ENCODE measurements around the gene RPL39. TPM values are rescaled to one million over a fixed set of nuclear protein-coding genes. Genes with fewer than 3 reads are reported as not detected.

RPL39 gene
- total RNA-seq, 1 experiment from 2014 or later = 1,551 TPM

DNA sequence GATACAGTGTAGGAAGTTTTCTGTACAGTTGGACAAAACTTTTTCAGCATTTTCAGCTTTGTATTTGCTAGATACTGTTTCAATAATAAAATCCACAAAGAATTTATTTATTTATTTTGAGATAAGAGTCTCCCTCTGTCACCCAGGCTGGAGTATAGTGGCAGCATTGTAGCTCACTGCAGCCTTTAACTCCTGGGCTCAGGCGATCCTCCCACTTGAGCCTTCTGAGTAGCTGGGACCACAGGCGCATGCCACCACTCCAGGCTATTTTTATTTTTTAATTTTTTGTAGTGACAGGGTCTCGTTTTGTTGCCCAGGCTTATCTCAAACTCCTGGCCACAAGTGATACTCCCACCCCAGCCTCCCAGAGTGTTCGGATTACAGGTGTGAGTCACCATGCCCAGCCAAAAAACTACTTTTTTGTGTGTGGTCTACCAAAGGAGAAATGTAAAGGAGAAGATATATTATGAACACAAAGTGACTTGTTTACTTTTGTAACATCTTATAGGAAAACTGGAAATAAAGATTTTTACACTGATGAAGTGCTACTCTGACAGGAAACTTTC, 46.1 kb downstream of the RPL39 start (continued):
- TF ChIP-seq IRF2 (CRISPR knock-in tag; IDR thresholded peaks at IDR 0.05; ENCODE audit: borderline replicate concordance, low read depth) (no peak), TP53 (CRISPR knock-in tag; IDR thresholded peaks at IDR 0.05) (no peak), SP1 (CRISPR knock-in tag; conservative IDR thresholded peaks at IDR 0.05) (no peak), ZNF532 (CRISPR knock-in tag; IDR thresholded peaks at IDR 0.05; ENCODE audit: borderline replicate concordance) (no peak), JUN (CRISPR knock-in tag; IDR thresholded peaks at IDR 0.05) (no peak)
- TF ChIP-seq, protein P1, sequence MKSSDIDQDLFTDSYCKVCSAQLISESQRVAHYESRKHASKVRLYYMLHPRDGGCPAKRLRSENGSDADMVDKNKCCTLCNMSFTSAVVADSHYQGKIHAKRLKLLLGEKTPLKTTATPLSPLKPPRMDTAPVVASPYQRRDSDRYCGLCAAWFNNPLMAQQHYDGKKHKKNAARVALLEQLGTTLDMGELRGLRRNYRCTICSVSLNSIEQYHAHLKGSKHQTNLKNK (CRISPR knock-in tag; IDR thresholded peaks at IDR 0.05) = no peak

GRCh38 chrX:119738742-119739141, 52.7 kb downstream of the RPL39 start:
- Mint-ChIP-seq H3K27me3 (ENCODE audit: low read depth) (no peaks in the 10 kb centered on the region), H3K36me3 (no peaks in the 10 kb centered on the region), H3K4me1 (no peaks in the 10 kb centered on the region), H3K4me3 (no peak overlapping the region), H3K27ac (no peak overlapping the region), H3K9me3 (no peaks in the 10 kb centered on the region)
- no peak for TF ChIP-seq OVOL2 (CRISPR knock-in tag; IDR thresholded peaks at IDR 0.05; ENCODE audit: borderline replicate concordance)
- DNase-seq (ENCODE audit: low spot score) (no peak), ATAC-seq (no peak)
- CTCF ChIA-PET = interaction anchor here (1.4 kb wide), 1 partner anchor 20 kb away, joined by 3 read pairs; no protein-coding TSS in a partner anchor
- POLR2A ChIA-PET = no interaction called here

Other genes with a start within 250 kb of the RPL39 start
- 24.2 to 25.8 TPM (median 25.5 TPM) in 3 replicates for gene STEEP1, start 226.2 kb downstream of the RPL39 start, total RNA-seq (2021)
- 39.3 to 43.3 TPM (median 43.0 TPM) in 3 replicates for gene UBE2A, start 217.1 kb downstream of the RPL39 start, total RNA-seq (2021)
- 13.0 to 15.0 TPM (median 13.6 TPM) in 3 replicates for gene NKRF, start 185.2 kb downstream of the RPL39 start, total RNA-seq (2021)
- 52.1 to 62.9 TPM (median 53.6 TPM) in 3 replicates for gene SEPTIN6, start 98.5 kb downstream of the RPL39 start, total RNA-seq (2021)
- gene SOWAHD, start 33.0 kb downstream of the RPL39 start, total RNA-seq (2021) = 3.6 to 5.0 TPM (median 4.3 TPM) in 3 replicates
- 19.2 to 23.1 TPM (median 23.0 TPM) in 3 replicates for gene UPF3B, start 61.3 kb upstream of the RPL39 start, total RNA-seq (2021)
- gene RNF113A, start 80.1 kb upstream of the RPL39 start, total RNA-seq (2021) = 16.5 to 16.9 TPM (median 16.6 TPM) in 3 replicates
- 84.3 to 89.9 TPM (median 89.4 TPM) in 3 replicates for gene NDUFA1, start 80.2 kb upstream of the RPL39 start, total RNA-seq (2021)
- gene AKAP14, start 104.3 kb upstream of the RPL39 start, total RNA-seq (2021) = 0.85 to 1.6 TPM in 2 of 3 replicates, not detected in the other
- gene NKAP, start 152.1 kb upstream of the RPL39 start, total RNA-seq (2021) = 6.4 to 6.9 TPM (median 6.7 TPM) in 3 replicates